Hepatocyte (in vitro differentiated cells): ENCODE results near the gene SP2. TPM values are rescaled to one million over a fixed set of nuclear protein-coding genes. Genes with fewer than 3 reads are reported as not detected.
A peak's percentile ranks its signal among the peaks of the same experiment; 100 is the strongest.

Source experiments
- DNase-seq: peaks from one replicate; pipeline ENCODE4 v3.0.0-alpha.2; 2016; ENCODE audit warnings: low spot score
- H2AFZ ChIP-seq: fragments of 200-600 bp; sonication (generic); 2 replicates; pipeline ENCODE4 v1.6.0; 2016; ENCODE audit warnings: antibody characterized with exemption, mild to moderate bottlenecking
- H3K27ac ChIP-seq: fragments of 200-600 bp; sonication (generic); 2 replicates; pipeline ENCODE4 v1.5.1; 2016; ENCODE audit warnings: mild to moderate bottlenecking
- H3K27me3 ChIP-seq: fragments of 200-600 bp; sonication (generic); 2 replicates; pipeline ENCODE4 v1.6.1; 2016
- H3K36me3 ChIP-seq: fragments of 200-600 bp; sonication (generic); replicated peaks from 2 replicates; pipeline ENCODE4 v1.5.1; 2016; ENCODE audit warnings: low read depth; ENCODE audit not compliant: insufficient read depth
- H3K4me1 ChIP-seq: fragments of 200-600 bp; sonication (generic); 2 replicates; pipeline ENCODE4 v1.5.1; 2016; ENCODE audit warnings: mild to moderate bottlenecking, moderate library complexity; ENCODE audit not compliant: insufficient read depth
- H3K4me2 ChIP-seq: fragments of 200-600 bp; sonication (generic); 2 replicates; pipeline ENCODE4 v1.6.0; 2016
- H3K4me3 ChIP-seq: fragments of 200-600 bp; sonication (generic); 2 replicates; pipeline ENCODE4 v1.5.1; 2016; ENCODE audit warnings: mild to moderate bottlenecking
- H3K79me2 ChIP-seq: fragments of 200-600 bp; sonication (generic); 2 replicates; pipeline ENCODE4 v1.6.0; 2017; ENCODE audit warnings: mild to moderate bottlenecking
- H3K9me2 ChIP-seq: fragments of 200-600 bp; sonication (generic); replicated peaks from 2 replicates; pipeline ENCODE4 v1.6.0; 2017; ENCODE audit warnings: mild to moderate bottlenecking; ENCODE audit not compliant: insufficient read depth
- H3K9me3 ChIP-seq: fragments of 200-600 bp; sonication (generic); 2 replicates; pipeline ENCODE4 v1.5.1; 2016; ENCODE audit warnings: low read depth, mild to moderate bottlenecking
- H4K20me1 ChIP-seq: fragments of 200-600 bp; sonication (generic); 2 replicates; pipeline ENCODE4 v1.6.0; 2016; ENCODE audit warnings: mild to moderate bottlenecking; ENCODE audit not compliant: insufficient read depth, poor library complexity, severe bottlenecking
- EZH2 ChIP-seq: fragments of 200-600 bp; sonication (generic); IDR thresholded peaks from 2 replicates; pipeline ENCODE4 v1.6.1; 2016; ENCODE audit warnings: antibody characterized with exemption, mild to moderate bottlenecking, borderline replicate concordance
- EZH2phosphoT487 ChIP-seq: fragments of 200-600 bp; sonication (generic); IDR thresholded peaks from one replicate; pipeline ENCODE4 v1.6.1; 2018; ENCODE audit warnings: antibody characterized with exemption, mild to moderate bottlenecking, low read depth, moderate library complexity; ENCODE audit not compliant: unreplicated experiment, severe bottlenecking
- WGBS: methylation state at CpG from one replicate; pipeline ENCODE4 v1.1.6; 2016; ENCODE audit warnings: low lambda C conversion rate; ENCODE audit errors: missing lambda C conversion rate; 5-methylcytosine and 5-hydroxymethylcytosine counted together
- polyA plus RNA-seq: library from polyadenylated mRNA; unstranded; fragments of >200 nt; fragmentation: Nextera tagmentation; extraction: Ambion mirVana; gene quantifications from 2 replicates; pipeline ENCODE4 v1.2.1, GENCODE V29; 2016
- total RNA-seq: library from RNA; depleted of rRNA; stranded (reverse); fragments of >200 nt; gene quantifications from 2 replicates; pipeline ENCODE4 v1.2.3, GENCODE V29; 2014
- TF ChIP-seq, protein P1 (sequence below): fragments of 200-600 bp; sonication (generic); IDR thresholded peaks from 2 replicates; pipeline ENCODE4 v1.5.1; 2016; ENCODE audit warnings: antibody characterized with exemption, mild to moderate bottlenecking; ENCODE audit not compliant: poor library complexity

The SP2 gene
- total and polyA plus RNA-seq, 2 experiments from 2014 or later: 1.5 to 10.6 TPM

DNA sequence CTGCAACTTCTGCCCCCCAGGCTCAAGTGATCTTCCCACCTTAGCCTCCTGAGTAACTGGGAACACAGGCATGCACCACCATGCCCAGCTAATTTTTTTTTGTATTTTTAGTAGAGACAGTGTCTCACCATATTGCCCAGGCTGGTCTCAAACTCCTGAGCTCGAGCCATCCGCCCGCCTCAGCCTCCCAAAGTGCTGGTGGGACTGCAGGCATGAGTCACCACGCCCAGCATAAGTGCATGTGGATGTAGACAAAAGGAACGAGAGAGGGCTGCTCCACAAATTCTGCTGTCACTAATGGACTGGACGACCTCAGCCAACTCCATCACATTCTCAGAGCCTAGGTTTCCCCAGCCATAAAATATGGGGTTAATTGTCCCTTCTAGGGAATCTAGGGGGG lies 7.7 kb upstream of the SP2 start:
- no peak for DNase-seq

DNA sequence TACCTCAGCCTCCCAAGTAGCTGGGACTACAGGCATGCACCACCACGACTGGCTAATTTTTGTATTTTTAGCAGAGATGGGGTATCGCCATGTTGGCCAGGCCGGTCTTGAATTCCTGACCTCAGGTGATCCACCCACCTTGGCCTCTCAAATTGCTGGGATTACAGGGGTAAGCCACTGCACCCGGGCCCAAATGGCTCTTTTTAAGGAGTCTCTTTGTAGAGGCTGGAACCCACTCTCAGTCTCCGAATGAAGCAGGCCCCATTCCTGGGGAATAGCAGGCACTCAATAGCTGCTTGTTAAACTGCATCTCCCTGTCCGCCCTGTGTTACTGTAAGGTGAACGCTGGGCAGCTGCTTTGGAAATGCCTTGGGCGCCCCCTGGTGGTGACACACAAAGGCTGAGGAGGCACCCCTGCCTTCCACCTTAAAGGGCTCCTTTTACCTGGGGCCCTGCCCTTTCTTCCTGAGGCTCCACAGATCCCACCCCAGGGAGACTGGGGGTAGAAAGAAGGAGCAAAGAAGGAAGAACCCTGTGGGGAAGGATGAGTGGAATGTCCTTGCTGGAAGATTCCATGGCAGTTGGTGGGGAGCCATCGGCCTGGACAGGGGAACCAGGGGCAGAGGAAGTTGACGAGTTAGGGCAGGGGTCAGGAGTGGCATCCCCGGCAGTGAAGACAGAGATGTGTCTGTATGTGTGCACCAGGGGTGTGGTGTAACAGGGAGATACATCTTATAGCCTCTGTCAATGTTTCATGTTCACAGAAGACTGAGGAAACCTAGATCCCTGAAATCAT lies 6.1 kb upstream of the SP2 start:
- no peaks in the 10 kb centered on the region for H3K36me3 ChIP-seq
- no peak overlapping the region for H3K27ac ChIP-seq
- no peaks in the 10 kb centered on the region for H3K9me2 ChIP-seq
- H3K27me3 ChIP-seq: no peaks in the 10 kb centered on the region
- H3K9me3 ChIP-seq: no peaks in the 10 kb centered on the region
- DNase-seq: peak; percentile 93
- no peak overlapping the region for H3K4me3 ChIP-seq
- H3K4me2 ChIP-seq: no peak overlapping the region
- no peaks in the 10 kb centered on the region for H4K20me1 ChIP-seq
- H3K4me1 ChIP-seq: peaks cover 21% of the 10 kb centered on the region
- no peak overlapping the region for H2AFZ ChIP-seq
- H3K79me2 ChIP-seq: peaks cover 6% of the 10 kb centered on the region
- TF ChIP-seq, protein P1, sequence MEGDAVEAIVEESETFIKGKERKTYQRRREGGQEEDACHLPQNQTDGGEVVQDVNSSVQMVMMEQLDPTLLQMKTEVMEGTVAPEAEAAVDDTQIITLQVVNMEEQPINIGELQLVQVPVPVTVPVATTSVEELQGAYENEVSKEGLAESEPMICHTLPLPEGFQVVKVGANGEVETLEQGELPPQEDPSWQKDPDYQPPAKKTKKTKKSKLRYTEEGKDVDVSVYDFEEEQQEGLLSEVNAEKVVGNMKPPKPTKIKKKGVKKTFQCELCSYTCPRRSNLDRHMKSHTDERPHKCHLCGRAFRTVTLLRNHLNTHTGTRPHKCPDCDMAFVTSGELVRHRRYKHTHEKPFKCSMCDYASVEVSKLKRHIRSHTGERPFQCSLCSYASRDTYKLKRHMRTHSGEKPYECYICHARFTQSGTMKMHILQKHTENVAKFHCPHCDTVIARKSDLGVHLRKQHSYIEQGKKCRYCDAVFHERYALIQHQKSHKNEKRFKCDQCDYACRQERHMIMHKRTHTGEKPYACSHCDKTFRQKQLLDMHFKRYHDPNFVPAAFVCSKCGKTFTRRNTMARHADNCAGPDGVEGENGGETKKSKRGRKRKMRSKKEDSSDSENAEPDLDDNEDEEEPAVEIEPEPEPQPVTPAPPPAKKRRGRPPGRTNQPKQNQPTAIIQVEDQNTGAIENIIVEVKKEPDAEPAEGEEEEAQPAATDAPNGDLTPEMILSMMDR: peak; percentile 93
- TF ChIP-seq EZH2phosphoT487: no peak
- WGBS: 48% methylated on average over 11 of the region's 11 CpGs

More for the DNA sequence above, 7.7 kb upstream of the SP2 start:
- Histone ChIP-seq H3K79me2 (no peaks in the 10 kb centered on the region), H3K36me3 (no peaks in the 10 kb centered on the region), H3K4me3 (no peak overlapping the region), H3K4me2 (no peak overlapping the region), H4K20me1 (no peaks in the 10 kb centered on the region), H3K27me3 (no peaks in the 10 kb centered on the region), H3K9me2 (no peaks in the 10 kb centered on the region), H2AFZ (no peak overlapping the region), H3K4me1 (peaks cover 28% of the 10 kb centered on the region), H3K27ac (no peak overlapping the region), H3K9me3 (no peaks in the 10 kb centered on the region)
- 62% methylated on average over 6 of the region's 6 CpGs for WGBS
- TF ChIP-seq EZH2phosphoT487 (no peak), EZH2 (no peak)
- TF ChIP-seq, protein P1: no peak

- no peaks in the 10 kb centered on the region for H4K20me1 ChIP-seq
- no peak overlapping the region for H3K27ac ChIP-seq
- H2AFZ ChIP-seq: no peak overlapping the region
- DNase-seq: no peak
- peaks cover 8% of the 10 kb centered on the region for H3K79me2 ChIP-seq
- no peak overlapping the region for H3K4me2 ChIP-seq
- TF ChIP-seq, protein P1: no peak
- TF ChIP-seq EZH2phosphoT487 (no peak), EZH2 (no peak)
- H3K27me3 ChIP-seq: no peaks in the 10 kb centered on the region
- no peak overlapping the region for H3K4me3 ChIP-seq
- H3K9me2 ChIP-seq: no peaks in the 10 kb centered on the region
- no peaks in the 10 kb centered on the region for H3K36me3 ChIP-seq
- no peaks in the 10 kb centered on the region for H3K9me3 ChIP-seq
- WGBS: 93% methylated on average over 4 of the region's 4 CpGs
- H3K4me1 ChIP-seq: peaks cover 9% of the 10 kb centered on the region
These were observed 4.4 kb upstream of the SP2 start for GRCh38 chr17:47891545-47892088.
